ENCODE measurements around the gene SLC12A9.
A peak's percentile ranks its signal among the peaks of the same experiment; 100 is the strongest.

SLC12A9 gene

GRCh38 chr7:100860702-100861615 is 8.4 kb downstream of the SLC12A9 start:
- DNase-seq (ENCODE audit: low spot score): no peak
- FAIRE-seq: no peak

- DNase-seq (ENCODE audit: low spot score) (no peak), FAIRE-seq (no peak)
These were observed 9.1 kb downstream of the SLC12A9 start for GRCh38 chr7:100861616-100861985.

GRCh38 chr7:100863406-100863950 is 11.0 kb downstream of the SLC12A9 start:
- DNase-seq (ENCODE audit: low spot score) (peak; percentile 40), FAIRE-seq (no peak)

GRCh38 chr7:100864263-100864845 is 11.8 kb downstream of the SLC12A9 start:
- DNase-seq (ENCODE audit: low spot score): no peak

GRCh38 chr7:100865372-100865911 is 12.9 kb downstream of the SLC12A9 start:
- peak; percentile 48 for DNase-seq (ENCODE audit: low spot score)
- FAIRE-seq: no peak

More at GRCh38 chr7:100864263-100864845, 11.8 kb downstream of the SLC12A9 start:
- FAIRE-seq: no peak

- FAIRE-seq (no peak), DNase-seq (ENCODE audit: low spot score) (peak; percentile 43)
These were observed 13.6 kb downstream of the SLC12A9 start for GRCh38 chr7:100865938-100866728.

GRCh38 chr7:100866729-100867039 is 14.2 kb downstream of the SLC12A9 start:
- DNase-seq (ENCODE audit: low spot score) (no peak), FAIRE-seq (no peak)

- peak; percentile 84 for FAIRE-seq
These were observed 14.7 kb downstream of the SLC12A9 start, which contains the start of gene TRIP6 for GRCh38 chr7:100867040-100867775. TSS of gene TRIP6 (plus strand) at chr7:100867387. CDS start at chr7:100867498, 111 bp downstream.

GRCh38 chr7:100867776-100868485 is 15.4 kb downstream of the SLC12A9 start:
- DNase-seq (ENCODE audit: low spot score) (no peak), FAIRE-seq (no peak)

More at GRCh38 chr7:100867040-100867775, 14.7 kb downstream of the SLC12A9 start, which contains the start of gene TRIP6:
- DNase-seq (ENCODE audit: low spot score): peak; percentile 92

- DNase-seq (ENCODE audit: low spot score) (no peak), FAIRE-seq (no peak)
These were observed 21.2 kb downstream of the SLC12A9 start for GRCh38 chr7:100873599-100874299.

- DNase-seq (ENCODE audit: low spot score) (no peak), FAIRE-seq (no peak)
These were observed 21.7 kb downstream of the SLC12A9 start for GRCh38 chr7:100874300-100874576.

GRCh38 chr7:100874577-100875355 is 22.3 kb downstream of the SLC12A9 start, which contains the start of gene SRRT:
TSS of gene SRRT (plus strand) at chr7:100875103. CDS start at chr7:100875591, 488 bp downstream.
- DNase-seq (ENCODE audit: low spot score) (peak; percentile 95), FAIRE-seq (peak; percentile 81)

- no peak for FAIRE-seq
These were observed 22.8 kb downstream of the SLC12A9 start for GRCh38 chr7:100875356-100875751.

GRCh38 chr7:100878013-100878412 is 25.5 kb downstream of the SLC12A9 start:
- no peak for DNase-seq (ENCODE audit: low spot score)
- no peak for FAIRE-seq

More at GRCh38 chr7:100875356-100875751, 22.8 kb downstream of the SLC12A9 start:
- peak; percentile 30 for DNase-seq (ENCODE audit: low spot score)

- FAIRE-seq: no peak
These were observed 26.2 kb downstream of the SLC12A9 start for GRCh38 chr7:100878685-100879084.

GRCh38 chr7:100879685-100880261 is 27.3 kb downstream of the SLC12A9 start:
- no peak for FAIRE-seq
- no peak for DNase-seq (ENCODE audit: low spot score)

More at GRCh38 chr7:100878685-100879084, 26.2 kb downstream of the SLC12A9 start:
- DNase-seq (ENCODE audit: low spot score): no peak

GRCh38 chr7:100880645-100881044 is 28.1 kb downstream of the SLC12A9 start:
- no peak for FAIRE-seq
- DNase-seq (ENCODE audit: low spot score): no peak

- DNase-seq (ENCODE audit: low spot score) (no peak), FAIRE-seq (no peak)
These were observed 28.6 kb downstream of the SLC12A9 start for GRCh38 chr7:100881136-100881535.
